Measurements from ENCODE around the gene CYP39A1. TPM values are rescaled to one million over a fixed set of nuclear protein-coding genes. Genes with fewer than 3 reads are reported as not detected.

The CYP39A1 gene
- total RNA-seq, 1 experiment from 2014 or later = 0.54 TPM

DNA sequence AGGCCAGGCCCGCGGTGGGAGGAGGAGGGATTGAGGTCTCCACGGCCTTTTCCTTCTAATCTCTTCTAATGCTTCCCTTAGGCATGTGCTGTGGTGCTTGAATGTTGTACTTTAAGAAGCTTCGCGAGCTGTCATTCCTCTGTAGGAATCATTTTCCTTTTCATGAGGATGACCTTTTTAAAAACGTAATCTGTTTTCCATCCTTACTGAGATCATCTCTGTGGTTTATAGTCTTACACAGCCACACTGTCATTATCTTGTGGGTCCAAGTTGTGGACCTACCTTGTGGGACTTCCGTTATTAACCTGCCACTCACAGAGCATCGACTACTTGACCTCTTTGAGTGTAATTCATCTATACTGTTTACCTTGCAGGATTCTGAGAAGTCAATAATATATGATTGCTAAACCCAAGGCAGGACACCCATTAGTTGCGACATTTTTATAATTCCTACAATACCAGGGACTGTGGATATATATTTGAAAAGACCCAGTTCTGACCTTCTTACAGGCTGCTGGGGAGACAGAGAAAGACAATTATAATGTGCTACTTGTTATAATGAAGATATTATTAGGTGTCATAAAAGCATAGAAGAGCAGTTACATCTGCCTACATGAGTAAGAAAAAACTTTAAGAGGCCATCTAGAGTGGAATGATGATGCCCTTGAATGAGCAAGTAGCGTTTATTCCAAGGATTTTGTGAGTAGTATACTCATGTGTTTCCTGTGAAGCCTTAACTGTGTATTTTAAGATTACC lies 999 bp upstream of the CYP39A1 start:
- POLR2A ChIA-PET = no interaction called here
- RAD21 ChIA-PET (ENCODE audit: low non-redundant PET in 1 of 2, low total read pairs in 2 of 2, uncharacterized antibody in 2 of 2, unreplicated experiment in 2 of 2) = no interaction called here

DNA sequence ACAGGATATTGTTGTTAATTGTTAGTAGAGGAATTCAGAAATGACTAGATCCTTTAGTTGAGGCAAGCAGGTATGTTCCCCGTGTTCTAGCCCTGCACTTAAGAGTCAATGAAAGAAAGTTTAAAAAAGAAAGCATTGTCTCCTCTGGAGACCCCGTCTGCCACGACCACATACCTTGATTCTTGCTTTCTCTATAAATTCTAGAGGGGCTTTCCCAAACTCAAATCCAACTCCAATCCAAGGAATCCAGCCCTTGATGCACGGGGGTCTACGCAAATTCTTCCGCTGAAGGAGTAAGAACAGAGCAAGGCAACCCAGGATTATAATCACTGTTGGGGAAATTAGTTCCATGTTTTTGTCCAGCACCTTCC lies 401 bp downstream of the CYP39A1 start:
- Histone ChIP-seq H3K36me3 (ENCODE audit: control insufficient read depth in 1 of 2, insufficient read depth in 2 of 2, low read length in 2 of 2) (no peaks in the 10 kb centered on the region), H3K4me1 (ENCODE audit: control insufficient read depth in 1 of 2, insufficient read depth in 2 of 2, low read length in 2 of 2) (peaks cover 3 to 28% of the 10 kb centered on the region in 2 experiments; a peak in 2 of 4 replicates), H2AFZ (ENCODE audit: low read depth, low read length, poor library complexity, severe bottlenecking) (peak overlapping the region; percentile 100), H4K20me1 (ENCODE audit: insufficient read depth) (no peaks in the 10 kb centered on the region), H3K79me2 (ENCODE audit: insufficient read depth, low read length) (no peaks in the 10 kb centered on the region), H3K9ac (ENCODE audit: low read length) (peak overlapping the region; percentile 68), H3K4me3 (replicated peaks in 1 of 2; ENCODE audit: low read depth in 1 of 2, low read length in 2 of 2) (peak overlapping the region; percentile 71 to 73), H3K27me3 (ENCODE audit: insufficient read depth, low read length) (no peaks in the 10 kb centered on the region), H3K9me3 (ENCODE audit: control insufficient read depth in 1 of 2, insufficient read depth in 1 of 2, low read depth in 1 of 2, low read length in 2 of 2) (no peaks in the 10 kb centered on the region), H3K4me2 (ENCODE audit: low read length) (peak overlapping the region; percentile 97), H3K27ac (ENCODE audit: low read depth, low read length) (no peak overlapping the region), H3K9me2 (ENCODE audit: insufficient read depth) (no peaks in the 10 kb centered on the region)
- ChIA-PET POLR2A (no interaction called here), CTCF (no interaction called here), RAD21 (ENCODE audit: low non-redundant PET in 1 of 2, low total read pairs in 2 of 2, uncharacterized antibody in 2 of 2, unreplicated experiment in 2 of 2) (no interaction called here)
- DNase-seq (ENCODE audit: low read depth, low spot score) = no peak
- no peak; the same call in none of the 2 replicates for ATAC-seq
- TSS peak; percentile 86 for BruUV-seq (replicated peaks)
- intact Hi-C loops (cut with micrococcal nuclease) = loop anchor here (5.0 kb wide), 1 partner anchor 395 kb away; no protein-coding TSS in a partner anchor
- no peak for TF ChIP-seq CBX3 (IDR thresholded peaks at IDR 0.05; ENCODE audit: low read depth)
- no peak for TF ChIP-seq FOSL1 (IDR thresholded peaks at IDR 0.05; ENCODE audit: low read depth)
- TF ChIP-seq YY1 (IDR thresholded peaks at IDR 0.05; ENCODE audit: extremely low read depth, insufficient replicate concordance, low read depth, low read length) = no peak
- TF ChIP-seq EZH2phosphoT487 (IDR thresholded peaks at IDR 0.05; ENCODE audit: borderline replicate concordance) = no peak
- no peak for TF ChIP-seq TCF7L2 (IDR thresholded peaks at IDR 0.05; ENCODE audit: borderline replicate concordance, extremely low read depth, insufficient read depth, insufficient read length)
- no peak for TF ChIP-seq CEBPB (IDR thresholded peaks at IDR 0.05; ENCODE audit: low read depth)
- TF ChIP-seq POLR2AphosphoS5 (IDR thresholded peaks at IDR 0.05; ENCODE audit: low read depth, low read length) = no peak
- TF ChIP-seq SP1 (IDR thresholded peaks at IDR 0.05; ENCODE audit: low read depth) = no peak
- TF ChIP-seq, protein P1, sequence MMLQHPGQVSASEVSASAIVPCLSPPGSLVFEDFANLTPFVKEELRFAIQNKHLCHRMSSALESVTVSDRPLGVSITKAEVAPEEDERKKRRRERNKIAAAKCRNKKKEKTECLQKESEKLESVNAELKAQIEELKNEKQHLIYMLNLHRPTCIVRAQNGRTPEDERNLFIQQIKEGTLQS (IDR thresholded peaks at IDR 0.05) = no peak
- TF ChIP-seq, protein P2, sequence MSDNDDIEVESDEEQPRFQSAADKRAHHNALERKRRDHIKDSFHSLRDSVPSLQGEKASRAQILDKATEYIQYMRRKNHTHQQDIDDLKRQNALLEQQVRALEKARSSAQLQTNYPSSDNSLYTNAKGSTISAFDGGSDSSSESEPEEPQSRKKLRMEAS (IDR thresholded peaks at IDR 0.05) = no peak
- TF ChIP-seq, protein P3, sequence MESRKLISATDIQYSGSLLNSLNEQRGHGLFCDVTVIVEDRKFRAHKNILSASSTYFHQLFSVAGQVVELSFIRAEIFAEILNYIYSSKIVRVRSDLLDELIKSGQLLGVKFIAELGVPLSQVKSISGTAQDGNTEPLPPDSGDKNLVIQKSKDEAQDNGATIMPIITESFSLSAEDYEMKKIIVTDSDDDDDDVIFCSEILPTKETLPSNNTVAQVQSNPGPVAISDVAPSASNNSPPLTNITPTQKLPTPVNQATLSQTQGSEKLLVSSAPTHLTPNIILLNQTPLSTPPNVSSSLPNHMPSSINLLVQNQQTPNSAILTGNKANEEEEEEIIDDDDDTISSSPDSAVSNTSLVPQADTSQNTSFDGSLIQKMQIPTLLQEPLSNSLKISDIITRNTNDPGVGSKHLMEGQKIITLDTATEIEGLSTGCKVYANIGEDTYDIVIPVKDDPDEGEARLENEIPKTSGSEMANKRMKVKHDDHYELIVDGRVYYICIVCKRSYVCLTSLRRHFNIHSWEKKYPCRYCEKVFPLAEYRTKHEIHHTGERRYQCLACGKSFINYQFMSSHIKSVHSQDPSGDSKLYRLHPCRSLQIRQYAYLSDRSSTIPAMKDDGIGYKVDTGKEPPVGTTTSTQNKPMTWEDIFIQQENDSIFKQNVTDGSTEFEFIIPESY (IDR thresholded peaks at IDR 0.05; ENCODE audit: extremely low read depth, insufficient replicate concordance, low read length) = no peak
- TF ChIP-seq EZH2 (IDR thresholded peaks at IDR 0.05) = no peak
- no peak for TF ChIP-seq JUND (IDR thresholded peaks at IDR 0.05)
- no peak for TF ChIP-seq ZFX (IDR thresholded peaks at IDR 0.05)

More for the DNA sequence above, 999 bp upstream of the CYP39A1 start:
- Histone ChIP-seq H2AFZ (ENCODE audit: low read depth, low read length, poor library complexity, severe bottlenecking) (peak overlapping the region; percentile 75), H3K9me2 (ENCODE audit: insufficient read depth) (no peaks in the 10 kb centered on the region), H3K4me3 (replicated peaks in 1 of 2; ENCODE audit: low read depth in 1 of 2, low read length in 2 of 2) (peak overlapping the region; percentile 71 to 73), H3K36me3 (ENCODE audit: control insufficient read depth in 1 of 2, insufficient read depth in 2 of 2, low read length in 2 of 2) (no peaks in the 10 kb centered on the region), H3K4me2 (ENCODE audit: low read length) (peak overlapping the region; percentile 97), H3K4me1 (ENCODE audit: control insufficient read depth in 1 of 2, insufficient read depth in 2 of 2, low read length in 2 of 2) (peaks cover 3 to 27% of the 10 kb centered on the region in 2 experiments; a peak in 2 of 4 replicates), H3K9ac (ENCODE audit: low read length) (peak overlapping the region; percentile 68), H4K20me1 (ENCODE audit: insufficient read depth) (no peaks in the 10 kb centered on the region), H3K27ac (ENCODE audit: low read depth, low read length) (peak overlapping the region; percentile 52; the same call in 1 of the 2 replicates), H3K27me3 (ENCODE audit: insufficient read depth, low read length) (no peaks in the 10 kb centered on the region), H3K9me3 (ENCODE audit: control insufficient read depth in 1 of 2, insufficient read depth in 1 of 2, low read depth in 1 of 2, low read length in 2 of 2) (no peaks in the 10 kb centered on the region), H3K79me2 (ENCODE audit: insufficient read depth, low read length) (no peaks in the 10 kb centered on the region)
- TF ChIP-seq SIN3A (IDR thresholded peaks at IDR 0.05; ENCODE audit: low read depth) (0 out of 2 replicates have a peak, but pooled peaks have one; percentile 22), TCF7L2 (IDR thresholded peaks at IDR 0.05; ENCODE audit: borderline replicate concordance, extremely low read depth, insufficient read depth, insufficient read length) (no peak), ZFX (IDR thresholded peaks at IDR 0.05) (peak; percentile 30; the same call in 1 of the 2 replicates), JUND (IDR thresholded peaks at IDR 0.05) (no peak)
- CTCF ChIA-PET = no interaction called here
- intact Hi-C loops (cut with micrococcal nuclease) = loop anchor here (5.0 kb wide), 1 partner anchor 394 kb away; no protein-coding TSS in a partner anchor
- DNase-seq (ENCODE audit: low read depth, low spot score) = no peak
- ATAC-seq = no peak
- BruUV-seq (replicated peaks) = TSS peak; percentile 56
